Neural crest cell (in vitro differentiated cells): ENCODE results near the gene C4B. TPM values are rescaled to one million over a fixed set of nuclear protein-coding genes. Genes with fewer than 3 reads are reported as not detected.
"Not testable (repeated sequence)": the region's sequence is repeated elsewhere in the genome, so short reads cannot be mapped to it uniquely, and the experiment has no call there.

Experiments used
- DNase-seq: peaks from one replicate; pipeline ENCODE4 v3.0.0; 2021; ENCODE audit warnings: low read depth, mixed read lengths, low spot score
- H3K27ac Mint-ChIP-seq: one replicate; pipeline ENCODE4 v1.8.0; 2021; ENCODE audit warnings: mild to moderate bottlenecking, mixed read lengths; ENCODE audit not compliant: unreplicated experiment
- H3K27me3 Mint-ChIP-seq: 2 replicates; pipeline ENCODE4 v1.8.0; 2021; ENCODE audit warnings: low read depth, mild to moderate bottlenecking, mixed read lengths
- H3K36me3 Mint-ChIP-seq: 2 replicates; pipeline ENCODE4 v1.8.0; 2021; ENCODE audit warnings: low read depth, mild to moderate bottlenecking, mixed read lengths
- H3K4me1 Mint-ChIP-seq: 2 replicates; pipeline ENCODE4 v1.8.0; 2021; ENCODE audit warnings: mixed read lengths
- H3K4me3 Mint-ChIP-seq: one replicate; pipeline ENCODE4 v1.8.0; 2021; ENCODE audit warnings: mild to moderate bottlenecking, mixed read lengths
- H3K9me3 Mint-ChIP-seq: 2 replicates; pipeline ENCODE4 v1.8.0; 2021; ENCODE audit warnings: mixed read lengths
- CTCF ChIP-seq: fragments of 200-600 bp; sonication (generic); conservative IDR thresholded peaks from 2 replicates; pipeline ENCODE4 v1.5.0; 2021; ENCODE audit warnings: antibody characterized with exemption, mild to moderate bottlenecking
- total RNA-seq: library from RNA; stranded (reverse); gene quantifications from 2 replicates; pipeline ENCODE4 v1.2.1, GENCODE V29; 2021

C4B gene
- total RNA-seq, 1 donor from 2014 or later: 5.3 TPM

GRCh38 chr6:32050562-32050961 is 36.0 kb downstream of the C4B start:
- no peaks in the 10 kb centered on the region for H3K9me3 Mint-ChIP-seq
- H3K4me1 Mint-ChIP-seq: peaks cover 5% of the 10 kb centered on the region
- H3K36me3 Mint-ChIP-seq: no peaks in the 10 kb centered on the region
- no peak for DNase-seq
- no peak overlapping the region for H3K4me3 Mint-ChIP-seq
- no peak for TF ChIP-seq CTCF
- no peaks in the 10 kb centered on the region for H3K27me3 Mint-ChIP-seq
- no peak overlapping the region for H3K27ac Mint-ChIP-seq

- not testable (repeated sequence) for H3K36me3 Mint-ChIP-seq, H3K4me3 Mint-ChIP-seq, H3K9me3 Mint-ChIP-seq, H3K27me3 Mint-ChIP-seq, H3K4me1 Mint-ChIP-seq, H3K27ac Mint-ChIP-seq, DNase-seq
These were observed 38.0 kb downstream of the C4B start for GRCh38 chr6:32052626-32053025.

GRCh38 chr6:32053314-32053713 is 38.7 kb downstream of the C4B start:
- H3K27me3 Mint-ChIP-seq, H3K27ac Mint-ChIP-seq, H3K9me3 Mint-ChIP-seq, DNase-seq, H3K4me1 Mint-ChIP-seq, H3K36me3 Mint-ChIP-seq, H3K4me3 Mint-ChIP-seq: not testable (repeated sequence)

- H3K27me3 Mint-ChIP-seq, H3K27ac Mint-ChIP-seq, H3K4me1 Mint-ChIP-seq, H3K4me3 Mint-ChIP-seq, H3K36me3 Mint-ChIP-seq, DNase-seq, H3K9me3 Mint-ChIP-seq: not testable (repeated sequence)
These were observed 41.2 kb downstream of the C4B start for GRCh38 chr6:32055756-32056155.

- no peak for TF ChIP-seq CTCF
These were observed 41.7 kb downstream of the C4B start for GRCh38 chr6:32056254-32056653.

GRCh38 chr6:32057966-32058365 is 43.4 kb downstream of the C4B start:
- Mint-ChIP-seq H3K27me3 (no peaks in the 10 kb centered on the region), H3K27ac (no peak overlapping the region)
- no peak for TF ChIP-seq CTCF

More at GRCh38 chr6:32056254-32056653, 41.7 kb downstream of the C4B start:
- no peak for DNase-seq
- H3K36me3 Mint-ChIP-seq: no peaks in the 10 kb centered on the region
- no peaks in the 10 kb centered on the region for H3K27me3 Mint-ChIP-seq
- H3K4me3 Mint-ChIP-seq: no peak overlapping the region
- no peak overlapping the region for H3K27ac Mint-ChIP-seq
- H3K9me3 Mint-ChIP-seq: no peaks in the 10 kb centered on the region
- peaks cover 4% of the 10 kb centered on the region for H3K4me1 Mint-ChIP-seq

GRCh38 chr6:32058511-32058963 is 43.9 kb downstream of the C4B start:
- H3K36me3 Mint-ChIP-seq: no peaks in the 10 kb centered on the region
- peak overlapping the region; percentile 62 for H3K27ac Mint-ChIP-seq
- no peak for DNase-seq
- no peaks in the 10 kb centered on the region for H3K9me3 Mint-ChIP-seq
- H3K4me3 Mint-ChIP-seq: no peak overlapping the region
- H3K4me1 Mint-ChIP-seq: peaks cover 4% of the 10 kb centered on the region
- H3K27me3 Mint-ChIP-seq: no peaks in the 10 kb centered on the region
- no peak for TF ChIP-seq CTCF

More at GRCh38 chr6:32057966-32058365, 43.4 kb downstream of the C4B start:
- DNase-seq: no peak
- H3K4me1 Mint-ChIP-seq: peaks cover 4% of the 10 kb centered on the region
- H3K9me3 Mint-ChIP-seq: no peaks in the 10 kb centered on the region
- no peaks in the 10 kb centered on the region for H3K36me3 Mint-ChIP-seq
- no peak overlapping the region for H3K4me3 Mint-ChIP-seq
